ENCODE data around the gene COMMD8.

Gene COMMD8

GRCh38 chr4:47406408-47406807 lies 57.1 kb downstream of the COMMD8 start:
- no peak overlapping the region for H3K4me3 ChIP-seq (ENCODE audit: low read depth, low read length)
- H3K36me3 ChIP-seq: no peaks in the 10 kb centered on the region
- no peaks in the 10 kb centered on the region for H3K27me3 ChIP-seq (ENCODE audit: insufficient read depth, low read depth, severe bottlenecking)
- no peak overlapping the region for H3K27ac ChIP-seq
- no peak for TF ChIP-seq CTCF (IDR thresholded peaks at IDR 0.05; ENCODE audit: low read depth, low read length)
- no peaks in the 10 kb centered on the region for H3K9me3 ChIP-seq (ENCODE audit: severe bottlenecking)
- DNase-seq: no peak
